HepG2 (cell line): ENCODE measurements around the gene ROMO1.

Experiments
- CTCF ChIP-seq: sonication (generic); formaldehyde crosslinking; IDR thresholded peaks from 2 replicates; pipeline ENCODE4 v1.5.0; 2020; ENCODE audit warnings: mild to moderate bottlenecking, missing genetic modification reagents, moderate library complexity
- FOSL2 ChIP-seq: sonication (generic); formaldehyde crosslinking; IDR thresholded peaks from 2 replicates; pipeline ENCODE4 v1.4.0; 2020; ENCODE audit warnings: missing genetic modification reagents
- FOXA1 ChIP-seq, 2 experiments: fragments of 450-650 bp in 1 of 2; sonication (generic) in 1 of 2; formaldehyde crosslinking in 1 of 2; IDR thresholded peaks; 2 replicates each; pipeline versions ENCODE4 v1.4.0 to v1.6.1; 2016 to 2020; ENCODE audit warnings: missing genetic modification reagents in 1 of 2
- FOXP1 ChIP-seq, 2 experiments: fragments of 450-650 bp in 1 of 2; IDR thresholded peaks; 2 replicates each; pipeline ENCODE4 v1.6.1; 2017 to 2018; ENCODE audit warnings: antibody characterized with exemption in 1 of 2
- GATA4 ChIP-seq: sonication (generic); IDR thresholded peaks from 2 replicates; pipeline ENCODE4 v1.6.1; 2016; ENCODE audit warnings: antibody characterized with exemption, low read depth, borderline replicate concordance
- PBX3 ChIP-seq: sonication (generic); formaldehyde crosslinking; IDR thresholded peaks from 2 replicates; pipeline ENCODE4 v1.8.1; 2023; ENCODE audit warnings: missing genetic modification reagents, inconsistent platforms, borderline replicate concordance
- SOX6 ChIP-seq, 2 experiments: fragments of 450-650 bp in 1 of 2; sonication (generic) in 1 of 2; formaldehyde crosslinking in 1 of 2; IDR thresholded peaks; 2 replicates each; pipeline versions ENCODE4 v1.4.0 to v1.6.1; 2017 to 2020; ENCODE audit warnings: antibody characterized with exemption in 1 of 2, mild to moderate bottlenecking in 1 of 2, missing genetic modification reagents in 1 of 2
- SP2 ChIP-seq: sonication (generic); formaldehyde crosslinking; IDR thresholded peaks from 2 replicates; pipeline ENCODE4 v1.5.1; 2020; ENCODE audit warnings: mild to moderate bottlenecking, missing genetic modification reagents
- ZBTB49 ChIP-seq: sonication (generic); formaldehyde crosslinking; IDR thresholded peaks from 2 replicates; pipeline ENCODE4 v1.4.0; 2020; ENCODE audit warnings: missing genetic modification reagents, borderline replicate concordance
- ZFP37 ChIP-seq: sonication (generic); formaldehyde crosslinking; IDR thresholded peaks from 2 replicates; pipeline ENCODE4 v1.4.0; 2020; ENCODE audit warnings: missing genetic modification reagents, borderline replicate concordance
- ZNF251 ChIP-seq: sonication (generic); formaldehyde crosslinking; IDR thresholded peaks from 2 replicates; pipeline ENCODE4 v1.9.0; 2021; ENCODE audit warnings: mild to moderate bottlenecking, missing genetic modification reagents
- ZNF367 ChIP-seq: sonication (generic); formaldehyde crosslinking; IDR thresholded peaks from 2 replicates; pipeline ENCODE4 v1.4.0; 2020; ENCODE audit warnings: missing genetic modification reagents, borderline replicate concordance
- ZNF552 ChIP-seq: sonication (generic); formaldehyde crosslinking; IDR thresholded peaks from 2 replicates; pipeline ENCODE4 v1.9.0; 2022; ENCODE audit warnings: missing genetic modification reagents, mild to moderate bottlenecking, borderline replicate concordance
- ZNF747 ChIP-seq: sonication (generic); formaldehyde crosslinking; IDR thresholded peaks from 2 replicates; pipeline ENCODE4 v1.8.1; 2023; ENCODE audit warnings: missing genetic modification reagents, mild to moderate bottlenecking, borderline replicate concordance

GRCh38 chr20:35726842-35727711 lies 27.9 kb downstream of the ROMO1 start:
- TF ChIP-seq ZBTB49 (CRISPR knock-in tag) (no peak), PBX3 (CRISPR knock-in tag) (no peak), ZNF552 (CRISPR knock-in tag) (no peak), ZNF251 (CRISPR knock-in tag) (no peak), GATA4 (no peak), ZNF367 (no peak), SP2 (CRISPR knock-in tag) (no peak), FOXP1 (IDR thresholded peaks at IDR 0.05) (no peak), FOXP1 (CRISPR knock-in tag; IDR thresholded peaks at IDR 0.05) (no peak), FOSL2 (CRISPR knock-in tag) (no peak), ZFP37 (CRISPR knock-in tag) (no peak), ZNF747 (no peak), CTCF (CRISPR knock-in tag) (no peak), FOXA1 (IDR thresholded peaks at IDR 0.05) (no peak), FOXA1 (CRISPR knock-in tag; IDR thresholded peaks at IDR 0.05) (no peak), SOX6 (IDR thresholded peaks at IDR 0.05) (no peak), SOX6 (CRISPR knock-in tag; IDR thresholded peaks at IDR 0.05) (no peak)
